Fibroblast of the conjunctiva (primary cell): ENCODE results near the gene THADA.

Source experiments
- DNase-seq: peaks from one replicate; pipeline ENCODE4 v3.0.0-alpha.2; 2010; ENCODE audit warnings: low read depth

THADA gene

GRCh38 chr2:43443282-43443681, 152.6 kb downstream of the THADA start:
- no peak for DNase-seq

- DNase-seq, result no peak
Measured at GRCh38 chr2:43441195-43441594, 154.6 kb downstream of the THADA start.

GRCh38 chr2:43438858-43439655, 156.8 kb downstream of the THADA start:
- no peak for DNase-seq

GRCh38 chr2:43438342-43438741, 157.5 kb downstream of the THADA start:
- no peak for DNase-seq

- no peak for DNase-seq
Measured at GRCh38 chr2:43437363-43437762, 158.5 kb downstream of the THADA start.

- no peak for DNase-seq
Measured at GRCh38 chr2:43436431-43436830, 159.4 kb downstream of the THADA start.

- DNase-seq, result no peak
Measured at GRCh38 chr2:43435746-43436145, 160.1 kb downstream of the THADA start.

- DNase-seq, result no peak
Measured at GRCh38 chr2:43430489-43430888, 165.3 kb downstream of the THADA start.

- no peak for DNase-seq
Measured at GRCh38 chr2:43429369-43429768, 166.5 kb downstream of the THADA start.

- no peak for DNase-seq
Measured at GRCh38 chr2:43427032-43427424, 168.8 kb downstream of the THADA start.

- peak; percentile 90 for DNase-seq
Measured at GRCh38 chr2:43426305-43427031, 169.4 kb downstream of the THADA start.

- DNase-seq, result no peak
Measured at GRCh38 chr2:43425659-43426058, 170.2 kb downstream of the THADA start.

- peak; percentile 28 for DNase-seq
Measured at GRCh38 chr2:43424262-43425207, 171.3 kb downstream of the THADA start.

- DNase-seq, result no peak
Measured at GRCh38 chr2:43423941-43424261, 171.9 kb downstream of the THADA start.

- DNase-seq, result no peak
Measured at GRCh38 chr2:43421194-43421593, 174.6 kb downstream of the THADA start.

- DNase-seq, result no peak
Measured at GRCh38 chr2:43420389-43420801, 175.4 kb downstream of the THADA start.

GRCh38 chr2:43419876-43420275, 176.0 kb downstream of the THADA start:
- no peak for DNase-seq

- no peak for DNase-seq
Measured at GRCh38 chr2:43419243-43419642, 176.6 kb downstream of the THADA start.

GRCh38 chr2:43418680-43419079, 177.2 kb downstream of the THADA start:
- DNase-seq, result no peak

- DNase-seq, result no peak
Measured at GRCh38 chr2:43417300-43417699, 178.5 kb downstream of the THADA start.

- DNase-seq, result no peak
Measured at GRCh38 chr2:43415592-43415991, 180.2 kb downstream of the THADA start.

GRCh38 chr2:43414586-43415135, 181.2 kb downstream of the THADA start:
- no peak for DNase-seq
